ENCODE results near the gene RRP1. TPM values are rescaled to one million over a fixed set of nuclear protein-coding genes. Genes with fewer than 3 reads are reported as not detected.

Gene RRP1
- total and polyA plus RNA-seq, 8 donors = 7.6 to 18.4 (median 12.3) TPM

- Histone ChIP-seq H3K27me3 (no peaks in the 10 kb centered on the region), H3K36me3 (no peaks in the 10 kb centered on the region), H3K4me1 (no peaks in the 10 kb centered on the region), H3K27ac (no peak overlapping the region), H3K4me3 (no peak overlapping the region), H3K9me3 (no peaks in the 10 kb centered on the region)
- FAIRE-seq (no peak), DNase-seq (peak in 2 of 6 donors; percentile 28 to 41), ATAC-seq (no peak)
- intact Hi-C loops (cut with DNase I) = no loop called here
- no peak for TF ChIP-seq CTCF (IDR thresholded peaks at IDR 0.05)
- WGBS, 2 donors = 84 to 87% methylated on average over 34 of the region's 34 CpGs
Observed at GRCh38 chr21:43853851-43854772, 64.7 kb downstream of the RRP1 start.

Other genes with a start within 250 kb of the RRP1 start
- under 1 TPM; 0.14 to 0.32 (median 0.24) TPM for gene HSF2BP, start 130.1 kb upstream of the RRP1 start, total RNA-seq
- under 1 TPM; 0.11 to 0.14 TPM for gene HSF2BP, start 130.1 kb upstream of the RRP1 start, polyA plus RNA-seq
- 10 to 100 TPM in 3 of 6 donors, 1 to 10 TPM in 3; 7.2 to 13.3 (median 9.7) TPM for gene RRP1B, start 130.0 kb upstream of the RRP1 start, total RNA-seq
- 1 to 10 TPM; 4.4 to 5.4 TPM for gene RRP1B, start 130.0 kb upstream of the RRP1 start, polyA plus RNA-seq
- gene PDXK, start 70.4 kb upstream of the RRP1 start, total RNA-seq = 100 to 1,000 TPM in 1 of 6 donors, 10 to 100 TPM in 5; 63.2 to 100 (median 65.8) TPM
- 10 to 100 TPM; 65.7 to 66.0 TPM for gene PDXK, start 70.4 kb upstream of the RRP1 start, polyA plus RNA-seq
- gene CSTB, start 13.3 kb upstream of the RRP1 start, total RNA-seq = 10 to 100 TPM in 4 of 6 donors, 1 to 10 TPM in 2; 7.4 to 21.3 (median 11.4) TPM
- 10 to 100 TPM; 33.8 to 35.6 TPM for gene CSTB, start 13.3 kb upstream of the RRP1 start, polyA plus RNA-seq
- 10 to 100 TPM; 29.1 to 49.6 (median 32.6) TPM for gene AGPAT3, start 75.6 kb downstream of the RRP1 start, total RNA-seq
- gene AGPAT3, start 75.6 kb downstream of the RRP1 start, polyA plus RNA-seq = 10 to 100 TPM; 13.6 to 18.4 TPM
- 10 to 100 TPM in 5 of 6 donors, 1 to 10 TPM in 1; 8.9 to 19.1 (median 12.3) TPM for gene TRAPPC10, start 222.7 kb downstream of the RRP1 start, total RNA-seq
- 1 to 10 TPM; 7.2 to 7.8 TPM for gene TRAPPC10, start 222.7 kb downstream of the RRP1 start, polyA plus RNA-seq

Measured in pancreas (tissue), 10 donors.